ENCODE results near the gene FAM3A. TPM values are rescaled to one million over a fixed set of nuclear protein-coding genes. Genes with fewer than 3 reads are reported as not detected.
A peak's percentile ranks its signal among the peaks of the same experiment; 100 is the strongest.

The FAM3A gene
- total RNA-seq, 1 experiment from 2014 or later, result 69.2 TPM

GRCh38 chrX:154489182-154489581 lies 26.9 kb downstream of the FAM3A start:
- Histone ChIP-seq H3K9me2 (replicated peaks; ENCODE audit: low read length) (no peaks in the 10 kb centered on the region), H3K27me3 (ENCODE audit: low read length) (no peaks in the 10 kb centered on the region), H3K4me1 (ENCODE audit: insufficient read depth, low read length) (peaks cover 31% of the 10 kb centered on the region), H2AFZ (ENCODE audit: low read length) (no peak overlapping the region), H3F3A (ENCODE audit: low read length, unreplicated experiment) (no peaks in the 10 kb centered on the region), H3K36me3 (ENCODE audit: low read depth, low read length) (peaks cover 11% of the 10 kb centered on the region), H3K4me3 (ENCODE audit: low read length) (peak overlapping the region; percentile 78), H3K9ac (ENCODE audit: low read length) (no peak overlapping the region), H3K4me2 (ENCODE audit: low read length) (peak overlapping the region; percentile 87), H3K79me2 (ENCODE audit: low read length) (peaks cover 47% of the 10 kb centered on the region), H3K27ac (ENCODE audit: low read length) (no peak overlapping the region), H4K20me1 (ENCODE audit: low read length) (no peaks in the 10 kb centered on the region), H3K9me3 (ENCODE audit: low read length) (no peaks in the 10 kb centered on the region)
- ChIA-PET CTCF (no interaction called here), POLR2A (ENCODE audit: unreplicated experiment) (interaction anchor here (0.5 kb wide), 1 partner anchor 79 kb away, joined by 5 read pairs; no protein-coding TSS in a partner anchor)
- no peak for TF ChIP-seq CTCF (conservative IDR thresholded peaks at IDR 0.05; ENCODE audit: low read depth, low read length)
- no peak for TF ChIP-seq EZH2phosphoT487 (IDR thresholded peaks at IDR 0.05; ENCODE audit: borderline replicate concordance, low read length)
- no peak for TF ChIP-seq EZH2 (IDR thresholded peaks at IDR 0.05; ENCODE audit: low read length, unreplicated experiment)
- intact Hi-C loops (cut with micrococcal nuclease), result no loop called here
- no TSS peak for BruUV-seq (replicated peaks)
- ATAC-seq (no peak), DNase-seq (no peak)

- CTCF ChIA-PET, result no interaction called here
- H3K9me3 ChIP-seq (ENCODE audit: low read length), result no peaks in the 10 kb centered on the region
- POLR2A ChIA-PET (ENCODE audit: unreplicated experiment), result no interaction called here
- H3K9me2 ChIP-seq (replicated peaks; ENCODE audit: low read length), result no peaks in the 10 kb centered on the region
- peak overlapping the region; percentile 87; the same call in 1 of the 2 replicates for H3K4me2 ChIP-seq (ENCODE audit: low read length)
- H4K20me1 ChIP-seq (ENCODE audit: low read length), result no peaks in the 10 kb centered on the region
- DNase-seq, result no peak
- no TSS peak for BruUV-seq (replicated peaks)
- peaks cover 15% of the 10 kb centered on the region for H3K36me3 ChIP-seq (ENCODE audit: low read depth, low read length)
- H2AFZ ChIP-seq (ENCODE audit: low read length), result no peak overlapping the region
- H3K9ac ChIP-seq (ENCODE audit: low read length), result no peak overlapping the region
- H3K27me3 ChIP-seq (ENCODE audit: low read length), result no peaks in the 10 kb centered on the region
- H3K4me3 ChIP-seq (ENCODE audit: low read length), result no peak overlapping the region; the same call in 1 of the 2 replicates
- no peaks in the 10 kb centered on the region for H3F3A ChIP-seq (ENCODE audit: low read length, unreplicated experiment)
- intact Hi-C loops (cut with micrococcal nuclease), result no loop called here
- ATAC-seq, result no peak
- H3K27ac ChIP-seq (ENCODE audit: low read length), result no peak overlapping the region
- H3K4me1 ChIP-seq (ENCODE audit: insufficient read depth, low read length), result peaks cover 34% of the 10 kb centered on the region
- H3K79me2 ChIP-seq (ENCODE audit: low read length), result peaks cover 52% of the 10 kb centered on the region
- TF ChIP-seq CTCF (conservative IDR thresholded peaks at IDR 0.05; ENCODE audit: low read depth, low read length), result no peak
- TF ChIP-seq EZH2phosphoT487 (IDR thresholded peaks at IDR 0.05; ENCODE audit: borderline replicate concordance, low read length), result no peak
- no peak for TF ChIP-seq EZH2 (IDR thresholded peaks at IDR 0.05; ENCODE audit: low read length, unreplicated experiment)
Measured at GRCh38 chrX:154488336-154489075, 27.5 kb downstream of the FAM3A start.
